Ishikawa (cell line): ENCODE results near the gene NHEJ1.

ENCODE experiments used
- EP300 ChIP-seq: IDR thresholded peaks from 2 replicates; pipeline ENCODE4 v1.6.1; 2012; ENCODE audit warnings: borderline replicate concordance
- TF ChIP-seq, protein P1 (sequence below): IDR thresholded peaks from 2 replicates; pipeline ENCODE4 v1.6.1; 2012

DNA sequence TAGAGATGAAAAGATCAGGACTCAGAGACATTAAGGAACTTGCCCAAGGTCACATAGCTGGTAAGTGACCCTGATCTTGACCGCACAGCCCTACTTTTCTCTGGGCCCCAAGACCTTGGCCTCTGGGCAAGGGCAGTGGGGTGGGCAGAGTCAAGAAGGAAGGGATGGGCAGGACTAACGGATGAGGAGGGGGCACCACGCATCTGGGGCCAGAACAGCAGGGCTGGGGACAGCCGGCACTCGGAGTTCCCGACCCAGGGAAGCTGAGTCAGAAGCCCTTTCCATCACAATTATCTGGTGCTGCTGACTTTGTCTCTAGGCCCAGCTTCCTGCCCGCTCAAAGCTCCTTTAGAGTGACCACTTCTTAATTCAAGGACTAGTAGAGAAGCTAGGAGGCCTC lies 133.7 kb downstream of the NHEJ1 start:
- TF ChIP-seq, protein P1, sequence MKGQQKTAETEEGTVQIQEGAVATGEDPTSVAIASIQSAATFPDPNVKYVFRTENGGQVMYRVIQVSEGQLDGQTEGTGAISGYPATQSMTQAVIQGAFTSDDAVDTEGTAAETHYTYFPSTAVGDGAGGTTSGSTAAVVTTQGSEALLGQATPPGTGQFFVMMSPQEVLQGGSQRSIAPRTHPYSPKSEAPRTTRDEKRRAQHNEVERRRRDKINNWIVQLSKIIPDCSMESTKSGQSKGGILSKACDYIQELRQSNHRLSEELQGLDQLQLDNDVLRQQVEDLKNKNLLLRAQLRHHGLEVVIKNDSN, result no peak
- no peak for TF ChIP-seq EP300
